HEK293 (cell line): Measurements from ENCODE around the gene SPACA9.

Source experiments
- CTCF ChIA-PET: fragments of 350-600 bp; formaldehyde crosslinking; extraction: SDS; loops from one replicate; lab custom pipeline; 2021; ENCODE audit warnings: antibody characterized with exemption; lab: Yijun Ruan, JAX
- POLR2A ChIA-PET: fragments of 300-600 bp; formaldehyde crosslinking; extraction: SDS; loops from one replicate; lab custom pipeline; 2020; ENCODE audit warnings: antibody characterized with exemption, inconsistent platforms; lab: Yijun Ruan, JAX
- H3K27ac ChIP-seq: fragments of 200-500 bp; sonication (Bioruptor generic); 2 replicates; pipeline ENCODE4 v1.5.1; 2014; ENCODE audit warnings: low read depth, low read length, control low read depth, inconsistent platforms; ENCODE audit errors: extremely low read depth
- H3K36me3 ChIP-seq, 2 experiments: fragments of 200-500 bp in 1 of 2; sonication (Bioruptor generic) in 1 of 2; 1 replicate in 1 of 2; 2 replicates in 1 of 2; pipeline ENCODE4 v1.5.1; 2014 to 2017; ENCODE audit warnings: inconsistent platforms in 2 of 2, low read length in 2 of 2; ENCODE audit not compliant: control insufficient read depth in 2 of 2, insufficient read depth in 1 of 2
- H3K4me1 ChIP-seq: fragments of 200-500 bp; sonication (Bioruptor generic); 2 replicates; pipeline ENCODE4 v1.5.1; 2014; ENCODE audit warnings: mild to moderate bottlenecking, low read length, inconsistent platforms; ENCODE audit not compliant: control insufficient read depth, insufficient read depth
- H3K4me3 ChIP-seq: 2 replicates; pipeline ENCODE4 v1.5.1; 2011; ENCODE audit warnings: low read depth, mild to moderate bottlenecking, control low read depth, low read length, moderate library complexity
- H3K9me3 ChIP-seq: fragments of 200-500 bp; sonication (Bioruptor generic); 2 replicates; pipeline ENCODE4 v1.5.1; 2014; ENCODE audit warnings: low read depth, low read length, inconsistent platforms; ENCODE audit not compliant: control insufficient read depth, insufficient read depth
- CTCF ChIP-seq: fragments of 450-650 bp; formaldehyde crosslinking; IDR thresholded peaks from 2 replicates; pipeline ENCODE4 v1.5.1; 2016; ENCODE audit warnings: missing biosample characterization, missing genetic modification characterization
- GLIS1 ChIP-seq: fragments of 450-650 bp; formaldehyde crosslinking; IDR thresholded peaks from 2 replicates; pipeline ENCODE4 v1.5.1; 2016; ENCODE audit warnings: missing biosample characterization, missing genetic modification characterization
- HIC1 ChIP-seq: fragments of 450-650 bp; formaldehyde crosslinking; IDR thresholded peaks from 2 replicates; pipeline ENCODE4 v1.5.1; 2016; ENCODE audit warnings: missing biosample characterization, missing genetic modification characterization
- MEIS1 ChIP-seq: sonication (generic); formaldehyde crosslinking; IDR thresholded peaks from 2 replicates; pipeline ENCODE4 v1.8.1; 2022; ENCODE audit warnings: missing genetic modification reagents, mild to moderate bottlenecking, borderline replicate concordance
- REPIN1 ChIP-seq: fragments of 450-650 bp; formaldehyde crosslinking; IDR thresholded peaks from 2 replicates; pipeline ENCODE4 v1.5.1; 2017; ENCODE audit warnings: missing biosample characterization, missing genetic modification characterization, low read depth
- TSHZ1 ChIP-seq: fragments of 450-650 bp; formaldehyde crosslinking; IDR thresholded peaks from 2 replicates; pipeline ENCODE4 v1.5.1; 2016; ENCODE audit warnings: missing biosample characterization, missing genetic modification characterization, borderline replicate concordance
- ZBTB10 ChIP-seq: fragments of 450-650 bp; formaldehyde crosslinking; IDR thresholded peaks from 2 replicates; pipeline ENCODE4 v1.5.1; 2016; ENCODE audit warnings: missing biosample characterization, missing genetic modification characterization
- ZFP37 ChIP-seq: fragments of 450-650 bp; formaldehyde crosslinking; IDR thresholded peaks from 2 replicates; pipeline ENCODE4 v1.5.1; 2016; ENCODE audit warnings: missing biosample characterization, missing genetic modification characterization
- ZNF19 ChIP-seq: fragments of 450-650 bp; formaldehyde crosslinking; IDR thresholded peaks from 2 replicates; pipeline ENCODE4; 2016; ENCODE audit warnings: missing biosample characterization, missing genetic modification characterization, low read depth
- ZNF214 ChIP-seq: fragments of 450-650 bp; formaldehyde crosslinking; IDR thresholded peaks from 2 replicates; pipeline ENCODE4 v1.5.1; 2017; ENCODE audit warnings: missing biosample characterization, mild to moderate bottlenecking, missing genetic modification characterization, borderline replicate concordance
- ZNF423 ChIP-seq: fragments of 450-650 bp; formaldehyde crosslinking; IDR thresholded peaks from 2 replicates; pipeline ENCODE4 v1.5.1; 2016; ENCODE audit warnings: missing biosample characterization, missing genetic modification characterization
- ZNF529 ChIP-seq: fragments of 450-650 bp; formaldehyde crosslinking; IDR thresholded peaks from 2 replicates; pipeline ENCODE4 v1.5.1; 2017; ENCODE audit warnings: missing genetic modification characterization, missing biosample characterization; ENCODE audit not compliant: insufficient replicate concordance
- ZNF600 ChIP-seq: fragments of 450-650 bp; formaldehyde crosslinking; IDR thresholded peaks from 2 replicates; pipeline ENCODE4 v1.5.1; 2016; ENCODE audit warnings: missing biosample characterization, missing genetic modification characterization
- ZNF670 ChIP-seq: fragments of 450-650 bp; formaldehyde crosslinking; IDR thresholded peaks from 2 replicates; pipeline ENCODE4 v1.5.1; 2016; ENCODE audit warnings: missing biosample characterization, missing genetic modification characterization, low read depth
- ZNF777 ChIP-seq: fragments of 450-650 bp; formaldehyde crosslinking; IDR thresholded peaks from 2 replicates; pipeline ENCODE4 v1.5.1; 2017; ENCODE audit warnings: missing biosample characterization, missing genetic modification characterization, borderline replicate concordance
- TF ChIP-seq, protein P1 (sequence below): fragments of 450-650 bp; IDR thresholded peaks from 2 replicates; pipeline ENCODE4 v1.5.1; 2018; ENCODE audit warnings: missing biosample characterization, mild to moderate bottlenecking, missing genetic modification characterization

SPACA9 gene

DNA sequence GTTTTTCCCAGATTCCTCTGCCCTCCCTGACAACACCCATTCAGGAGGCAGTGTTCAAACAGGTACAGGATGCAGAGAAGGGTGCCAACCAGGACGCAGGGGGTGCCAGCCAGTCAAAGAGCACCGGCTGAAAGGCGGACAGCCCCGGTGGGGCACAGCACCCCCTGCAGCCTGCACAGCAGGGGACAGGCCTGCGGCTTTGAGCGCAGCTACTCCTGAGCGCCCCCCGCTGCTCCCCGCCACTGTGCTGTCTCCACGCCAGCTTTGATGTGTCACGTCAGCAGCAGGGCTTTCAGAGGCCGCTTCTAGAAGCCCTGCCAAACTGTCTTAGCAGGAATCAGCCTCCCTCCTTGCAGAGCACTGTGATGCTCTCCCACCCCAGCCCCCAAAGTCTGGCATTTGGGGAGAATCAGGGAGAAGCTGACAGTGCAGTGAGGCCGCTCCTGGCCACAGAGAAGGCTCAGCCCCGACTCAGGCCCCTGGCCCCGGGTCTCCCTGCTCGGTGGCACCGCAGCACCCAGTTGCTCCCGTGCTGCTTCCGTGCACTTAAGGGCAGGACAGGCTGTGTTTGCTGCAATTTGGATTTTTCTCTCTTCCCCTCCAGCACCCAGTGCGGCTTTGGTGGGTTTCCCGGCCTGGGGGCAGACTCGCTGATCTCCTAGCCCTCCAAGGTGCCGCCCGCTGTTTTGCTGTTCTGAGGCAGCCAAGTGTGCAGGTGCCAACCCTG lies 20.9 kb upstream of the SPACA9 start (continued):
- peak; percentile 75 for TF ChIP-seq HIC1 (tag by site-specific recombination)
- peak; percentile 58 for TF ChIP-seq CTCF (tag by site-specific recombination)
- peak; percentile 96 for TF ChIP-seq ZNF423
- no peak for TF ChIP-seq TSHZ1 (tag by site-specific recombination)
- TF ChIP-seq, protein P1, sequence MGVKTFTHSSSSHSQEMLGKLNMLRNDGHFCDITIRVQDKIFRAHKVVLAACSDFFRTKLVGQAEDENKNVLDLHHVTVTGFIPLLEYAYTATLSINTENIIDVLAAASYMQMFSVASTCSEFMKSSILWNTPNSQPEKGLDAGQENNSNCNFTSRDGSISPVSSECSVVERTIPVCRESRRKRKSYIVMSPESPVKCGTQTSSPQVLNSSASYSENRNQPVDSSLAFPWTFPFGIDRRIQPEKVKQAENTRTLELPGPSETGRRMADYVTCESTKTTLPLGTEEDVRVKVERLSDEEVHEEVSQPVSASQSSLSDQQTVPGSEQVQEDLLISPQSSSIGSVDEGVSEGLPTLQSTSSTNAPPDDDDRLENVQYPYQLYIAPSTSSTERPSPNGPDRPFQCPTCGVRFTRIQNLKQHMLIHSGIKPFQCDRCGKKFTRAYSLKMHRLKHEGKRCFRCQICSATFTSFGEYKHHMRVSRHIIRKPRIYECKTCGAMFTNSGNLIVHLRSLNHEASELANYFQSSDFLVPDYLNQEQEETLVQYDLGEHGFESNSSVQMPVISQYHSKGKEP, result no peak
- no peak for TF ChIP-seq ZNF19 (tag by site-specific recombination)
- no peak for TF ChIP-seq ZNF670 (tag by site-specific recombination)
- TF ChIP-seq ZFP37 (tag by site-specific recombination), result no peak
- TF ChIP-seq ZNF777 (tag by site-specific recombination), result no peak
- no peak for TF ChIP-seq ZNF529 (tag by site-specific recombination)
- no peak for TF ChIP-seq ZNF600 (tag by site-specific recombination)
- no peak for TF ChIP-seq ZNF214 (tag by site-specific recombination)
- peak; percentile 98 for TF ChIP-seq GLIS1
- TF ChIP-seq, all 188 proteins: peak for 14

DNA sequence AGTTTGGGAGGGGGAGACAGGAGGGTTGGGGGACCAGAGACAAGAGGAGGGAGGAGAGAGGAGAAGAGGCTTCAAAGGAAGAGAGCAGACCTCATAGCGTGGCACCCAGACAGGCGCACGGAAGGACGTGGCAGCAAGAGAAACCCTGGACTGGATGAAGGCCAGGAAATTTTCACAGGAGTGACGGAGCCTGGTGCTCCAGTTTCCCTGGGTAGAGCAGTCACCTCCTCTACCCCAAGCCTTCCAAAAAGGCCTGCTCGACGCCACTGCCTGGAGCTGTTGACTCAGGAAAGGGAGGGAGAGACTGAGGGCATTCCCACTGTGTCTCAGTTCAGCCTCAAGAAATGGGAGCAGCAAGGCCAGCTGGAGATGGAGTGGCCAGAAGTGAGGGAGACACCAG lies 19.9 kb upstream of the SPACA9 start:
- no peak overlapping the region for H3K4me3 ChIP-seq
- no peaks in the 10 kb centered on the region for H3K9me3 ChIP-seq
- POLR2A ChIA-PET, result no interaction called here
- no peaks in the 10 kb centered on the region for H3K36me3 ChIP-seq
- no peaks in the 10 kb centered on the region for H3K4me1 ChIP-seq
- H3K27ac ChIP-seq, result no peak overlapping the region
- CTCF ChIA-PET, result interaction anchor here (0.6 to 0.7 kb wide), 5 partner anchors 8 to 455 kb away, joined by 3 to 4 read pairs (median 3); no protein-coding TSS in a partner anchor
- TF ChIP-seq MEIS1 (CRISPR knock-in tag) (no peak), ZBTB10 (tag by site-specific recombination) (no peak), REPIN1 (tag by site-specific recombination) (no peak), CTCF (tag by site-specific recombination) (no peak)
